ENCODE measurements around the gene WDR90. TPM values are rescaled to one million over a fixed set of nuclear protein-coding genes. Genes with fewer than 3 reads are reported as not detected.

The WDR90 gene
- total RNA-seq, 1 donor from 2014 or later = 25.2 TPM

DNA sequence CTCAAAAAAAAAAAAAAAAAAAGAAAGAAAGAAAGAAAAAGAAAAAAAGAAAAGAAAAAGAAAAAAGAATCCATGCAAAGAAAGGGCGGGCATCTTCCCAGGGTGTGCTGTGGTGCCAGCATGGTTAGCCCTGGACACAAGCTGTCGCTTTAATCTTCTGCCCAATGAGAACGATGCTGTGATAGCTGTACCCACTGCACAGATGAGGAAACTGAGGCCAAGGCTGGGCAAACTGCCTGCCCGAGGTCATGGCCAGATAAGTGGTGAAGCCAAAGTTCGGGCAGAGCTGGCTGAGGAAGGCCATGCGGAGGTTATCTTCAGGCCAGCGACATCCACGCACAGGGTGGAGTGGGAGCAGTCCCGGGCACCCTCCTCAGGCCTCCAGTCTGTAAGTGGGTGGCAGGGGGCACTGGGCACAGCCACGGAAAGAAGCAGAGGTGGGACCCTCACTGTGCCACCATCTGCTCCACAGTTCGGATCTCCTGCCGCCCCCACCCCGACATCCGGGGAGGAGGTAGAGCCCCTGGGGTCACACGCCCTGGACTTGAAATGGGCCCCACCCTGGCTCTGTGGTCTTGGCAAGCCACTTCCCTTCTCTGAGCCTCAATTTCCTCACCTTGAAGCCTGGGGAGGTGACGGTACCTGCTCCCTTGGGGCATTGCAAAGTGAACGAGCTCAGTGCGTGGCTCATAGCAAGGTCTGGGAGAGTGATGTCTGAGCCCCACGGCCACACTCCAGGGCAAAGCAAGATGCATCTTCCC, 49.9 kb downstream of the WDR90 start:
- Mint-ChIP-seq H3K36me3 (ENCODE audit: low read depth, unreplicated experiment) (no peaks in the 10 kb centered on the region), H3K27me3 (ENCODE audit: unreplicated experiment) (peaks cover 26% of the 10 kb centered on the region), H3K9me3 (ENCODE audit: unreplicated experiment) (no peaks in the 10 kb centered on the region), H3K4me3 (ENCODE audit: unreplicated experiment) (no peak overlapping the region), H3K27ac (ENCODE audit: unreplicated experiment) (no peak overlapping the region), H3K4me1 (ENCODE audit: unreplicated experiment) (no peaks in the 10 kb centered on the region)
- TF ChIP-seq, protein P1, sequence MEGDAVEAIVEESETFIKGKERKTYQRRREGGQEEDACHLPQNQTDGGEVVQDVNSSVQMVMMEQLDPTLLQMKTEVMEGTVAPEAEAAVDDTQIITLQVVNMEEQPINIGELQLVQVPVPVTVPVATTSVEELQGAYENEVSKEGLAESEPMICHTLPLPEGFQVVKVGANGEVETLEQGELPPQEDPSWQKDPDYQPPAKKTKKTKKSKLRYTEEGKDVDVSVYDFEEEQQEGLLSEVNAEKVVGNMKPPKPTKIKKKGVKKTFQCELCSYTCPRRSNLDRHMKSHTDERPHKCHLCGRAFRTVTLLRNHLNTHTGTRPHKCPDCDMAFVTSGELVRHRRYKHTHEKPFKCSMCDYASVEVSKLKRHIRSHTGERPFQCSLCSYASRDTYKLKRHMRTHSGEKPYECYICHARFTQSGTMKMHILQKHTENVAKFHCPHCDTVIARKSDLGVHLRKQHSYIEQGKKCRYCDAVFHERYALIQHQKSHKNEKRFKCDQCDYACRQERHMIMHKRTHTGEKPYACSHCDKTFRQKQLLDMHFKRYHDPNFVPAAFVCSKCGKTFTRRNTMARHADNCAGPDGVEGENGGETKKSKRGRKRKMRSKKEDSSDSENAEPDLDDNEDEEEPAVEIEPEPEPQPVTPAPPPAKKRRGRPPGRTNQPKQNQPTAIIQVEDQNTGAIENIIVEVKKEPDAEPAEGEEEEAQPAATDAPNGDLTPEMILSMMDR (IDR thresholded peaks at IDR 0.05; ENCODE audit: unreplicated experiment) = no peak
- DNase-seq (ENCODE audit: low spot score) = no peak

DNA sequence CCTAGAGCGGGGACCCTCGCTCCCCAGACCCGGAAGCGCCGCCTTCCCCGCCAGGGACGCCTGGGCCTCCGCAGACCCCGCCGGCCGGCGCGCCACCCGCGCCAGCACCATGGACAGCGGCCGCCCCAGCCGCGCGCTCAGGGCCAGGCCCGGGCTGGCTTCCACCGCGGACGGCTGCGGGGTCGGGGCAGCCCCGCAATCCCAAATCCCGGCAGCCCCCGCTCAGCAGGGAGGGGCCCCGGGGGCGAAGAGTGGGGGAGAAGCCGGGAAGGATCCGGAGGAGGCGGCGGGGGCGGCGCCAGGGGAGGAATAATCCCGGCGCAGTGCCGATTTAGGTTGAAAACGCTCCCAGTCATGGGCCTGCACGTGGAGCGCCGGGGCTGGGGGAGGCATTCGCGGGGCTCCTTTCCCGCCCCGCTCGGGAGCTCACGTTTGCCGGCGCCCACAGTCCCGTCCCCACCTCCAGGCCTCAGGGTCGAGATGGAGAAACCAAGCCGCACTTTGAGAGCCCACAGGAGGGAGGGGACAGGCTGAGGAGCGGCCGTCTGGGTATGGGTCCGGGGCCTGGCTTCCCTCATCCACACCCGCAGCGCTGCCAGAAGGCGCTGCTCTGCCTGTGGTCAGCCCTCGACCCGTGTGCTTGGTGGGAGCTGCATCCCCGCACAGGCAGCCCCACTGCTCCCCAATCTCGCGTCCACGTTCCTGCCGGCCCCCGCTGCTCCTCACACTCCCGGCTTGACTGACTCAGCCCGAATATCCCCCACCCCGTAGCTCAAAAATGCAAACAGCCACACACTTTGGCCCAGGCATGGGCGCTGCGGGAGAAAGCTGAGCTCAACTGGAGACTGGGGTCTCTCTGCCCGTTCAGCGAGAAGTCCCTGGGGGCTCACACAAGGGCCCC, 51.8 kb downstream of the WDR90 start:
- no peaks in the 10 kb centered on the region for H3K4me1 Mint-ChIP-seq (ENCODE audit: unreplicated experiment)

DNA sequence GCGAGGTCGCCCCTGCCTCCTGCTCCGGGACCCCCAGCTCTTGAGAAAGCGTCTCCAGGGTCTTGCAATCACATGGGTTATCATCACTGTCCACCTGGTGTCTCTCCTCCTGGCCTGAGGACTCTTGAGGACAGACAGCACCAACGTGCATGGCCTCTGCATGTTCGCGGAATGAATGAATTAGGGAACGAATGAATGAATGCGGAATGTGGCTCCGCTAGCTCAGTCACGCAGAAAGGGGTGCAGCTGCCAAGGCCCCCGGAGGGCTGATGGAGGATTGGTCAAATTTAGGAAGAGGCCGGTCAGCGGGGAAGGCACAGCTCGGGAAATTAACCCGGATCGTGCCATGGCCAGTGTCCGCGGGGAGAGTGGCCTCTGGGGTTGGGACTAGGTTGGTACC, 53.2 kb downstream of the WDR90 start:
- Mint-ChIP-seq H3K4me1 (ENCODE audit: unreplicated experiment) (no peaks in the 10 kb centered on the region), H3K27ac (ENCODE audit: unreplicated experiment) (no peak overlapping the region), H3K36me3 (ENCODE audit: low read depth, unreplicated experiment) (no peaks in the 10 kb centered on the region), H3K9me3 (ENCODE audit: unreplicated experiment) (no peaks in the 10 kb centered on the region), H3K4me3 (ENCODE audit: unreplicated experiment) (no peak overlapping the region), H3K27me3 (ENCODE audit: unreplicated experiment) (peaks cover 18% of the 10 kb centered on the region)
- no peak for DNase-seq (ENCODE audit: low spot score)
- TF ChIP-seq, protein P1 (IDR thresholded peaks at IDR 0.05; ENCODE audit: unreplicated experiment) = no peak

More for the DNA sequence above, 51.8 kb downstream of the WDR90 start:
- H3K36me3 Mint-ChIP-seq (ENCODE audit: low read depth, unreplicated experiment) = no peaks in the 10 kb centered on the region
- H3K4me3 Mint-ChIP-seq (ENCODE audit: unreplicated experiment) = no peak overlapping the region
- peaks cover 19% of the 10 kb centered on the region for H3K27me3 Mint-ChIP-seq (ENCODE audit: unreplicated experiment)
- TF ChIP-seq, protein P1 (IDR thresholded peaks at IDR 0.05; ENCODE audit: unreplicated experiment) = no peak
- no peaks in the 10 kb centered on the region for H3K9me3 Mint-ChIP-seq (ENCODE audit: unreplicated experiment)
- no peak overlapping the region for H3K27ac Mint-ChIP-seq (ENCODE audit: unreplicated experiment)
- peak; percentile 77 for DNase-seq (ENCODE audit: low spot score)

DNA sequence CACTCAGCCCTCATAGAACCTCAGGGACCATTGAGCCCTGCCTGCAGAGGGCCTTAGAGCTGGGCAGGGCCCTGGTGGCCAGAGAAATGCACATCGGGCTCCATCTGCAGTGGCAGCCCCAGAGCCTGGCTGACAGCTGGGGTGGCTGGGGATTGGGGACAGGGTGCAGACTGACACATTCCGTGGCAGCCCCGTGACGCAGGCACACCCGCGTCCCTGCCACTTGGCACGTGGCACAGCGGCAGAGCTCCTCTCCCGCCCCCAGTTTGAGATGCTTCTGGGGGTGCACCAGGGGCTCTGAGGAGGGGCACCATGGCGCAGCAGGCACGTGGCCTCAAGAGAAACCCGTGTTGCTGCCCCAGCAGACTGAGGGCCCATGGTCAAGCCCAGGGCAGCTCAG, 54.2 kb downstream of the WDR90 start:
- H3K4me1 Mint-ChIP-seq (ENCODE audit: unreplicated experiment) = no peaks in the 10 kb centered on the region
- H3K27ac Mint-ChIP-seq (ENCODE audit: unreplicated experiment) = no peak overlapping the region
- DNase-seq (ENCODE audit: low spot score) = no peak
- no peak overlapping the region for H3K4me3 Mint-ChIP-seq (ENCODE audit: unreplicated experiment)
- TF ChIP-seq, protein P1 (IDR thresholded peaks at IDR 0.05; ENCODE audit: unreplicated experiment) = no peak
- H3K27me3 Mint-ChIP-seq (ENCODE audit: unreplicated experiment) = peaks cover 22% of the 10 kb centered on the region
- H3K36me3 Mint-ChIP-seq (ENCODE audit: low read depth, unreplicated experiment) = no peaks in the 10 kb centered on the region
- H3K9me3 Mint-ChIP-seq (ENCODE audit: unreplicated experiment) = no peaks in the 10 kb centered on the region
